OCI-LY7 (cell line): ENCODE results near the gene PLA2G2D.

Experiments used
- CTCF ChIP-seq: fragments of 200-600 bp; sonication (generic); conservative IDR thresholded peaks from 2 replicates; pipeline ENCODE4 v1.5.1; 2014; ENCODE audit warnings: mild to moderate bottlenecking, antibody characterized with exemption, low read length, moderate library complexity, mixed read lengths
- EZH2phosphoT487 ChIP-seq: fragments of 200-600 bp; sonication (generic); IDR thresholded peaks from 2 replicates; pipeline ENCODE4 v1.6.1; 2018; ENCODE audit warnings: low read depth, borderline replicate concordance, mild to moderate bottlenecking, mixed run types, antibody characterized with exemption, low read length, moderate library complexity, mixed read lengths

DNA sequence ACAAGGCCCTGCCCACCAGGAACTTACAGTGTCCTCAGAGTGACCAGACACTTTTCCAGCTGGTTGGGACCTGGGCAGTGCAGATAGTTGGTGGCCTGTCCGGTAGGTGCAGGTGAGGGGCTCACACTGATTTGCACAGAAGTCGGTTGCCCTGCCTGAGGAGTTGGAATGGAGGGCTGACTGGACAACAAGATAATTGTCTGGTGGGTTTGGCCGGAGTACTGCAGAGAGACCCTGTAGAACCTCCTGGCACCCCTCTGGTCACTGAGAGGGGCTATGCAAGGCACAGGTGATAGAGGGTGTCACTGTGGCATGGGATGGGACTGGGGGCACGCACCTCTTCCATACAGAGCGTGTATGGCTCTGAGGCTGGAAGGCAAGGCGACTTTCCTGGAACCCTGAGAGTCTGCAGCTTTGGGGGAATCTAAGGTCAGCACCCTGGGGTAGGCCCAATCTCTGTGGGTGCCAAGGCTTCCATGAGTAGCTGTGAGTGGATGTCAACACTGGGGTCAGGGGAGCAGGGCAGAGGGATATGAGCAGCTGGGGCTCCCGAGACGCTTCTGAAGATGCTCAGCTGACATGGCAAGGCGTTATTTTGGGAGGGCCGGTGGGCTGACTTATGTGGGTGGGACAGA is 7.6 kb upstream of the PLA2G2D start:
- no peak for TF ChIP-seq CTCF
- no peak for TF ChIP-seq EZH2phosphoT487
